Stimulated activated CD4-positive, alpha-beta T cell treated with anti-CD3 and anti-CD28 coated beads, Interleukin-15, amount 100 ng/mL, for 24 hours (primary cell): ENCODE results near the gene TRIL.

Experiments
- DNase-seq: peaks from one replicate; pipeline ENCODE4 v3.0.0-alpha.2; 2020

The TRIL gene

DNA sequence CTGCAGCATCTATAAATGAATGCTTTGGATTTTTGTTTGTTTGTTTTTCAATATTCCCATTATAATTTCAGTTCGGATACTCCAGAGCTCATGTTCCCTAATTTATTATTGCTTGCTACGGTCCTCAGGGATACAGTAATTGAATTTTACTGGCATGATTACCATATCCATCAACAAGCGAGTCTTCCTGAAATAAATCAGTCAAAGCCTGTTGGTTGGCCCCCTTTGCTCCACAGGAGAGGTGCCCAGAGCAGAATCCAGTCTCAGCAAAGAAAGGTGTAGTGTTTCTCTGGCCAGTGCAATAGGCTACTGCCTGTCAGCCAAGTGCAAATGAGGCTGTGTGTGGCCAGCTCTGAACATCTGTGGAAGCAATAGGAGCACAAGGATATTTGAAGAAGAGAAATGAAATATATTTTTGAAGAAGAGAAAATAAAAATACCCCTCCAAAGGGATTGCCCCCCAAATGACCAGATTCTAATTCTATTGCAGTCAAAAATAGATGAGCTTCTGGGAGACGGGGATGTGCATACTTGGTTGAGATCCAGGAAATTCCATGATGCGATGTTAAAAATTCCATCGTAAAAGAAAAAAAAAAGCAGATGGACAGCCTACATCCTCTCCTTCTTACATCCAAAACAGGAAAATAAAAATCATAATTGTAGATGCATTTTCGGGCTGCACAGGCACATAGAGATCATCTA is 18.1 kb downstream of the TRIL start:
- no peak for DNase-seq

DNA sequence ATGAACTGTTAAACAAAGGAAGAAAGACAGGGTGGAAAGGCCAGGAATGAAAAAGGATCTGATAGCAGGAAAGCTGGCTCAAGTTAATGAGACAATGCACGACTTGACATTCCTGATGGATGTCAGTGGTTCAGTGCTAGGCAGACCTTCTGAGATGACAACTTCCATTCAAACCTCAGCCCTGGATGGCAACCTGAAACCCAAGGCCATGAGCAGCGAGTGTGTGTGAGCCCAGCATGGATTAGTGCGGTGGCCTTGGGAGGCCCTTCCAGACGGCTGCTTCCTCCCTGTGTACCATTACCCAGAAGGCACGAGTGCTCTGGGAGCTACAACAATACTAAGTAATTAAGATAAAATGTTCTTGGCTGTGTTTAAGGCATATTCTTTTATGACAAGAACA is 18.8 kb downstream of the TRIL start:
- DNase-seq: no peak

DNA sequence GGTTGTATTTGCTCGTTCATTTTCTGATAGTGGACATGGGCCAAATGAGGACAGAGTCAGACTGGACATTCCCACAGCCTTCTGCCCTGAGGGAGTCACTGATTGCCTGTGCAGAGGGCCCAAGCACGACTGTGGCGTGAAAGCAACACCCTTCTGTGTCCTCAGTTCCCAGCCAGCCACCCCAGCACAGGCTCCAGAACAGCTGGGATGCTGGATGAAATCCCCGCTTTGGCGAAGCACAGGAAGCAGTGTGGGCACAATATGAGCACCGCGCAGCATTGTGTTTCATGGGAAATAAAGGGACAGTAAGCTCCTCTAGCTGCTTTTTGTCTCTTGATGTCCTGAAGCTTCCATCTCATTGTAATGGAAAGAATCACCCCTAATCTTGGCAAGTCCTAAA is 20.5 kb downstream of the TRIL start:
- DNase-seq: no peak

DNA sequence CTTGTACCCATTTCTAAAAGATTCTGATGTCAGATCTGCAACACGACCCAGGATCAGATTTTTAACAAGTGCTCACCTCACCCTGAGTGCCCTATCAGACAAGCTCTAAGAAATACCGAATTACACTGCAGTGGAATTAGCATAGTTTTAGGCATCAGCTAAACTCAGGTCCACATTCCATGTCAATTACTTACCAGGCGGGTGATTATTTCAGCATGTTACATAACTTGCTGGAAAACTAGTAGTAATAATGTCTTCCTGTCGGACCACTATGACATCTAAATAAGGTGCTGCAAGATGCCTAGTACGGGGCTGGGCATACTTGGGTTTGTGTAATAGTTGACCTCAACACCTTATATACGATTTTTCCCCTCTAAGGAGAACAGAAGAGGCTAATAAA is 21.0 kb downstream of the TRIL start:
- no peak for DNase-seq

DNA sequence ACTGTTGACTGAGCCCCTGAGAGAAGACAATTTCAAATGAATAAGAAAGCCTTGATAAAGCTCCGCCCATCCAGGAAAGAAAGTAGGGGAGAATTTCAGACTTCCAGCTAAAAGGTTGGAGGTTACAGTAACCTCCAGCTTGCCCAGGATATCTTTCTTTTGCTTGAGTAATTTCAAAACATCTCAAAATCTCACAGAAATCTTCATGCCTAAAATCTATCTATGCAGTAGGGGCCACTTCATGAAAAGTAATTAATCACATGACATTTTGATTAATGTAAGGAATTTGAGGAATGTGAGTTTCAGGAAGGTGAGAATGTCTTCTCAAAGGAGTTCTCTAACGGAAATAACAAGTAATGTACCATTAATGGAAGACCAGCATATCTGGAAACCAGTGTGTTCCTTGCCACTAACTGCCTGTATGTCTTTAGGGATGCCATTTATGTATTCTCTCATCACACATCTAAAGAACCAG is 24.2 kb downstream of the TRIL start:
- no peak for DNase-seq

DNA sequence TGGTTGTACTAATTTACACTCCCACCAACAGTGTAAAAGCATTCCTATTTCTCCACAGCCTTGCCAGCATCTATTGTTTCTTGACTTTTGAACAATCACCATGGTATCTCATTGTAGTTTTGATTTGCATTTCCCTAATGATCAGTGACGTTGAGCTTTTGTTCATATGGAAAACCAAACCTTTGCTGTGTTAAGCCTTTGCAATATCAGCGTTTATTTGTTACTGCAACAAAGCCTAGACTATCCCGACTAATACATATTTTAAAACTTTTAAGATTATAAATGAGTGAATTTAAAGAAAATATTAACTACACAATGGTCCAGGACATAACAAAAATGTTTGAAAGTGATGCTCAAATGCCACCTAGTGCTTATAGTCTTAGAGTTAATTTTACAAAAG is 26.6 kb downstream of the TRIL start:
- DNase-seq: no peak

DNA sequence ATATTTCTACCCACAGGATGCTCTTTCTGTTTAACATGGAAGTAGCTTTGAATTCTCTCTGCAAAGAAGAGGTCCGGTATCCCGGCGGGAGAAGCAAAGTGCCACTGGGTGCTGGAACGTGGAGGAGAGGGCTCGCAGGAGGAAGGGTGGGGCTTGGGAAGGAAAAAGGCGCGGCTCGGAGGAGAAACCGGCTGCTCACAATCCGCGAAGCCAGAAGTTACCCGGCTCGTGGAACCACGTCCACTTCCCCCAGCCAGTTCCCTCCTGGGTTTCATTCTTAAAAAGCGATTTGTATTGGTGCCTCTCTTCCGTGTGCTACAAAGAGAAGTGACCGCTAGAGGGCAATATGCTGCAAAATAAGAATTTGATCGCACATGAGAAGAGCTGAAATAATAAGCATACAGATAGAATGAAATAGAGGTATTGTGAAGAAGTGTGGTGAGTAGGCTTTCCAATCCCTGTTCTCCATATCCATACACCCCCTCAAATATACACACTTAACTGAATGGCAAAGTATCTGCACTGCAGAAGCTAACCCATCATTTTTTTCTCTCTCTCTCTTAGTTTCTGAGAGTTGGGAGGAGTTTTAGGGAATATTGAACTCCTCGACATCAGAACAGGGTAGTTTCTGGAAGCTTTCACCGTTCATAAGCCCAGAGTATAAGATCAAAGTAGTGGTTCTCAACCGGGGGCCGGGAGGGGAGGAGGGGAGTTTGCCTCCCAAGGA is 31.1 kb downstream of the TRIL start:
- peak; percentile 54 for DNase-seq

DNA sequence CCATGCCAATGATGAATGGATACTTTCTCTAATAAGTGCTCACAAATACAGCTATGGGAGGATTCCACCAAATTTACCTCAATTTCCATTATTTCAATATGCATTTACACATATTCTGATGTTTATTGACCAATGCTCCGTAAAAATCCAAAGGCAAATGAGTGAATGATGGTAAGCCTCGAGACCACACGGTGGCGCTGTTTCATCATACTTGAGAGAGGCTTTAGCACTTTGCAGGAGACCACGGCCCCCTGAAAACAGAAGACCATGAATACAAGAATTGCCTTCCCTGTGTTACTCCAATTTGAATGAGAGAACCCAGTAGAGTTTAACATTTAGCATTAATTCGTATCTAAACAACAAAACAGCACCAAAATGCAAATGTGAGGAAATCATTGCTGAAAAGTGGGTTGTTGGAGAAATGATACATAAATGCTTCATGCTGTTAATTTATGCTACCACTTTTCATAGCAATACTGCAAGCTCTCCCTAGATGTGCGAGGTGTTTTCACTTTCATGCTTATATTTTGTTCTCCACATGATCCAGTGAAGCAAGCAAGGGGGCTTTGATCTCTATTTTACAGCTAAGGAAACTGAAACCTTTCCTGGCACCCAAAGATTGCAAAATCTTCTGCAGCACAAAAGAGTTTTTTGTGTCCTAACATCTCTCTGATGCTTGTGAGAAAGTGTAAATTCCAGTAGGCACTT is 35.4 kb downstream of the TRIL start:
- peak; percentile 69 for DNase-seq

DNA sequence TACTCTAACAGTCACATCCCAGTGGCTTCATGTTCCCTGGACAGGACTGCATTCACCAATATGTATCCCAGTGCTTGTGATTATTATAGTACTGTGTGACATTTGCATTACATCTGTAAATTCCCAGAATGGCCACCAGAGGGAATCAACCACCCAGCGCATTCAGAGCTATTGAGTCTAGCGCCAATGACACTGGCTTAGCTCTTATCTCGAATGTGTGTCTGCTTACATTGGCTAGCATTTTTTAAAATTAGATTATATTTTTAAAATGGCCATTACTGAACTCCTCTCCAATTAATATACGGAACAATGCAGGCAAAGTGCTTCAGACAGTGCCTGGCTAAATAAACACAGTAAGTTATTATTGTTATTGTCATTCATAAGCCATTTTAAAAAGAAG is 36.3 kb downstream of the TRIL start:
- peak; percentile 40 for DNase-seq

DNA sequence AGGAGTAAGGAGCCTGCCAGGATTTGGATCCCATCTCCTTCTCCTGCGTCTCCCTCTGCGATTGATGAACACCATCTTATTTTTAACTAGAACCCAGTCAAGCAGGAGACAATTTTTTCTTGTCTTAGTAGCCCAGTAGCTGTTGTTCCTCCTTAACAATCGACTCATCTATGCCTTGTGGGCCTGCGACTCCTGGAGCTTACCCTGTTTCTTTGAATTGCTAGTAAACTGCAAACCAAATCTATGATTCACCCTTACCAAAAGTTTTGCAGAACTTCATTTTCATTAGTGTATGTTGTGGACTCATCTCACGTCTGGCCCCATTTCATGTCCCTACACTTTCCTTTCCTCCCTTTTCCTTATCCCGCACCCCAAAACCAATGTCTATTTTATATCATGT is 37.7 kb downstream of the TRIL start:
- no peak for DNase-seq

DNA sequence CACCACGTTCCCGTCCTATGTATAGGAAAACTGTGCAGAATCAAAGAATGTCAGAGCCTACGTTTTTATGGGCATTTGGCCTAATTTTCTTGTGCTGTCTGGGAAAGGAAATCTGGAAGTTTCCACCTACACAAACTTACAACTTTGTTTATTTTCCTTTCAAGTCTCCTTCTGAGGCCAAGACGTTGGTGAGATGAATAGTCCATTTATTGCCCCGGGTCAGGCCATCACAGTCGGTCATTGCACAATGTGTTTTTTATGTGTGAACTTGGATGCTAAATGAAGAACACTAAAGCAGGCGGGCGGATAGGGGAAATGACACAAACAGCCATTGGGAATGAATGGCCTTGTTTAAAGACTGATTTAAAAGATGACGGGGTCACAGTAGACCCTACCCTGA is 38.6 kb downstream of the TRIL start:
- DNase-seq: no peak

DNA sequence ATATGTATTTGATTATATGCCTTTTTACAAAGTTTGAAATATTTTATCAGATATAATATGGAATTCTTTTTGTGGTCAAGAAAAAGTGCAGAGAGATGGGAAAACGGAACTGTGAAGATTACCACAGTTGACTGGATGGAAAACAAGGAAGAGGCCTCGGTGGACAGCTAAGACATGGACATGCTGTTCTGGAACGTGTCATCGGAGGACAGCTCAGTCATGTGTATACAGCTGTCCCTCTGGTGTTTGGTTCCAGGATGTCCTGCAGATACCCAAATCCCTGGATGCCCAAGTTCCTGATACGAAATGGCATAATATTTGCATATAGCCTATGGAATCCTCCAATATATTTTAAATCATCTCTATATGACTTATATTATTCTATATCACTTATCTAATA is 49.4 kb downstream of the TRIL start:
- no peak for DNase-seq

DNA sequence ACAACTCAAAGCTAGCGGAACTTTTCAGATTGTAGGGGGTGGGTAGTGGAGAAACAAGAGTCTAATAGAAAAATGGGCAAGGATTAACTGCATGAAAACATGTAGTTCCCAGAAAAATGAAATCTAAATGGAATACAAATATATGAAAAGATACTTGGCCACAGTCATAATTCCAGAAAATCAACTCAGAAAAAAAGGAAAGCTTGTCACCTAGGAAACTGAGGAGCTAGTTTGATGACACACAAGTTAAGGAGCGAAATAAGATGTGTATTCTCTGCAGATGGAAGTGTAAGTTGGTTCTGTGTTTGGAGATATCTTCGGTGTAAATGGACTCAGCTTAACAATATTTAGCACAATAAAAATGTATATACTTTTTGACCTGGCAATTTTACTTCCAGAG is 52.7 kb downstream of the TRIL start:
- no peak for DNase-seq

DNA sequence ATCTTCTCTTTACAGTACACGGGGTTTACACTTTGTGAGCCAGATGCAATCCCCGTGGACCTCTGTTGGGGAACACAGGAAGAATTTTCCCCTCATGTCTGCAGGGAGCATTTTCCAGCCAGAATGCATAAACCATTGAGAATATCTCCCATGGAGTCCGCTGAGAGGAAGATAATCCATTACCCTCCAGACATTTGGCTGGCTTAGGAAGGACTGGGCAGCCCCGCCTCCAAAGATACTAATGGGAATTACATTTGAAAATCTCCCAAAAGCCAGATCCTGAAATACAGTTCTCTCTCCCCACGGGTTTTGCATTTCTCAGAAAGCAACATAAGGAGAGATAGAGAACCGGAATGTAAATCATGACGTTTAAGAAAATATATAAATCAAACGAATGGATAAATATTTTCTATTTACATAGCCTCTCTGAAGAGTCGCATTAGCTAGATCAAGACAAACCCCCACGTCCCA is 53.5 kb downstream of the TRIL start:
- DNase-seq: no peak

DNA sequence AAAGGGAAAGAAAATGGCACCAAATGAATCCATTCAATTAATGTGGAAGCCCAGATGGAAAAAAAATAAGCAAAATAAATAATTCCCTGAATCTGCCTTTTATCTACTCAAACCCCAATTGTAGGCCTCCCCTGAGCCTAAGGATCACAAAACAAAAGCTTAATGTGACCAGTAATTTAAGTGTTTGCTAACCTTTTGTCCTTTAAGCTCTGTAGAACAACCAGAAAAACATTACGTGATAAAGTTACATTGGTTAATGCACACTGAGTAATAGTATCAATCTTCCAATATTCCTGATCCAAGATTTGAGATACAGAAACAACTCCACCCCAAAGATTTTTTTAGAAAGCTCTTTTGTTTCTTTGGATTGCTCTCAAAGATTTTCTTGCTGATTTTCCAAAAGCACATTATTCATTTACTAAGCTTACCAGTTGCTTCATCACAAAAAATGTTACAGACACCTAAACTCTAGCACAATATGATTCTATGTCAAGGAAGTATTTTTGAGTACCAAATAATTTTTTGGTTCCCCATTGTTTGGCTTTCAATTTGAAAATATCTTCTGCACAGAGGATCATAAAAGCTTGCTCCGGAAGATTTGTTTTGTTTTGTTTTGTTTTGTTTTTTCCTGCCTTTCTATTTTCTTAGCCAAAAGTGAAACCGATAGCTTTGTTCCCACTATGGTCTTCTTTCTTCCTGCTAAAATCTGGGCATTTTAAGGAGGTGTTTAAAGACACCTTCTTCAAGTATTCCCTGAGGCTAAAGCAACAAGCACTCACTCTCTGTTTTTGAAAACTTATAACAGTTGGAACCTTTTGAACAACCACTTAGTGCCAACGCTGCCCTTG is 54.2 kb downstream of the TRIL start:
- no peak for DNase-seq
